Measurements from ENCODE around the gene CCDC134. TPM values are rescaled to one million over a fixed set of nuclear protein-coding genes. Genes with fewer than 3 reads are reported as not detected.

CCDC134 gene
- polyA plus RNA-seq, 1 of the 3 experiments (the other 2 are of a cell fraction), result 2.0 TPM

GRCh38 chr22:41772198-41772597 lies 28.3 kb upstream of the CCDC134 start:
- H3K4me1 ChIP-seq (ENCODE audit: control insufficient read depth in 1 of 2, insufficient read depth in 2 of 2, low read depth in 1 of 2, low read length in 1 of 2), result no peaks in the 10 kb centered on the region
- CTCF ChIA-PET, result no interaction called here

More at GRCh38 chr22:41772198-41772597, 28.3 kb upstream of the CCDC134 start:
- no peak for DNase-seq
- no peaks in the 10 kb centered on the region for H3K27me3 ChIP-seq (ENCODE audit: insufficient read depth)
- WGBS (ENCODE audit: low lambda C conversion rate), result 78% methylated on average over 3 of the region's 4 CpGs
- no peaks in the 10 kb centered on the region for H3F3A ChIP-seq (replicated peaks; ENCODE audit: insufficient read depth)
- H3K27ac ChIP-seq (ENCODE audit: low read depth in 2 of 2, low read length in 1 of 2), result no peak overlapping the region
- no peaks in the 10 kb centered on the region for H3K36me3 ChIP-seq (replicated peaks in 1 of 2; ENCODE audit: control insufficient read depth in 1 of 2, insufficient read depth in 2 of 2, low read length in 1 of 2)
- no peak for TF ChIP-seq RAD21 (IDR thresholded peaks at IDR 0.05; ENCODE audit: low read length)
- no peak for TF ChIP-seq REST (IDR thresholded peaks at IDR 0.05; ENCODE audit: low read depth, low read length)
- no peak for TF ChIP-seq MAX (IDR thresholded peaks at IDR 0.05; ENCODE audit: low read depth)
- no peak for TF ChIP-seq TEAD4 (IDR thresholded peaks at IDR 0.05; ENCODE audit: borderline replicate concordance, insufficient read depth)
- no peak for TF ChIP-seq EZH2phosphoT487 (IDR thresholded peaks at IDR 0.05; ENCODE audit: borderline replicate concordance, low read depth)
- no peak for TF ChIP-seq MEF2A (IDR thresholded peaks at IDR 0.05; ENCODE audit: borderline replicate concordance, low read depth)
- TF ChIP-seq NFIC (IDR thresholded peaks at IDR 0.05; ENCODE audit: borderline replicate concordance), result no peak
- TF ChIP-seq FOXJ3 (CRISPR knock-in tag; IDR thresholded peaks at IDR 0.05), result no peak
- TF ChIP-seq GATA2 (CRISPR knock-in tag; IDR thresholded peaks at IDR 0.05), result no peak
- no peak for TF ChIP-seq FOSL2 (IDR thresholded peaks at IDR 0.05; ENCODE audit: borderline replicate concordance, low read depth)
- no peak for TF ChIP-seq PBX3 (IDR thresholded peaks at IDR 0.05)
- TF ChIP-seq EP300 (IDR thresholded peaks at IDR 0.05; ENCODE audit: borderline replicate concordance in 1 of 2, low read depth in 1 of 2, low read length in 1 of 2), result no peak
- no peak for TF ChIP-seq ELF1 (IDR thresholded peaks at IDR 0.05)
- no peak for TF ChIP-seq RXRA (IDR thresholded peaks at IDR 0.05; ENCODE audit: borderline replicate concordance, low read depth)
- no peaks in the 10 kb centered on the region for H3K79me2 ChIP-seq (ENCODE audit: insufficient read depth)
- no peaks in the 10 kb centered on the region for H4K20me1 ChIP-seq (ENCODE audit: insufficient read depth)
- no peak overlapping the region for H3K4me2 ChIP-seq
- no peaks in the 10 kb centered on the region for H3K9me2 ChIP-seq
- H2AFZ ChIP-seq (ENCODE audit: low read depth), result no peak overlapping the region
- H3K9me3 ChIP-seq, result no peaks in the 10 kb centered on the region
- POLR2A ChIA-PET, result no interaction called here
- H3K9ac ChIP-seq, result no peak overlapping the region
- H3K4me3 ChIP-seq (ENCODE audit: low read depth in 2 of 2, low read length in 1 of 2), result no peak overlapping the region
